Inflammatory macrophage (primary cell): ENCODE data around the gene TSPAN11.
"Not testable (repeated sequence)": the region's sequence is repeated elsewhere in the genome, so short reads cannot be mapped to it uniquely, and the experiment has no call there.

ENCODE experiments used
- DNase-seq, 2 donors: peaks; one replicate each; pipeline ENCODE4 v3.0.0-alpha.2; 2020 to 2022
- total RNA-seq, 18 experiments: gene quantifications; one replicate each; lab custom pipeline; 2026; ENCODE audit warnings: mixed read lengths in 6 of 18, inconsistent platforms in 2 of 18; lab: John Stamatoyannopoulos, UW

Gene TSPAN11
- 0 to 0.16 (median 0) reads per million in 18 experiments for total RNA-seq

DNA sequence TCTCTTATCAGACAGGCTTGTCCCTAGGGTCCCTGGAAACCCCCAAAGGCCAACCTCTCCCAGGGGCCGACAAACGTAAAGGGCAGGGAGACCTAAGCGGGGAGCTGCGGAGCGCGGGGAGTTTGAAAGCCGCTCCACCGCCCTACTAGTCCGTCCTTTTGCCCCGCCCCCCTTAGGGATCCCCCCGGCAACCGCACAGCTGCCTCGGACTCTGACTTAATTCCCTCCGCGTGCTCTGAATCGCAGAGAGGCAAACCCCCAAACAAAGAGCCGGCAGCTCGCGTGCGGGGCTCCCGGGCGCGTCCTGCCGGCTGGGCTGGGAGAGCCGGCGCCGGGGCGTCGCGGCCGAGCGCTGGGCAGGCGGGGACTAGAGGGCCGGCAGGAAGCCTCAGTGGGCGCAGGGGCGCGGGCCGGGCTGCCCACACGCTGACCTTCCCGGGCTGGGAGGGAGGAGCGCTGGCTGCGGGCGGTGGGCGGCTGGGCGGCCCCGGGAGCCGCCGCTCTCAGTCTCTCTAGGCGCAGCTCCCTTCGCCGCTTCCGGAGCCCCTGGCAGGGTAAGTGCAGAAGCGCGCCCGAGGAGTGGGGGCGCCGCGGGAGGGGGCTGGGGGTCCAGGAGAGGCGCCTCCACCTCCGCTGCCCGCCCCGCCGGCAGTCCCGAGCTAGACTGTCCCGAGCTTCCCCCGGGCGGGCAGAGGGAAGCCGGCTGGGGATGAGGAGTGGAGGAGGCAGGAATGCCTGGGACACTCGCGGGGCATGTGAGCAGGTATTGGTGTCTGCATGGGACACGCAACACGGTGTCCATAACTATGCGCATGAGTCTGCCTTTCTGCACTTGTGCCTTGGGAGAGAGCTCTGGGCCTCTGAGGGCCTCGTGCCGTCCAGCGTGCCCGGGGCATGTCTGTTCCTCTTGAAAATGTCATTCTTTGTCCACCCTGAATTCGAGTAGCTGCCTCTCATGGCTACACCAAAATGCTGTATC, at the start of gene TSPAN11:
TSPAN11 (plus strand) TSS at position 506 of the 979 bp plus-strand sequence. CDS start 27,244 bp downstream, outside the sequence.
- DNase-seq = no peak

DNA sequence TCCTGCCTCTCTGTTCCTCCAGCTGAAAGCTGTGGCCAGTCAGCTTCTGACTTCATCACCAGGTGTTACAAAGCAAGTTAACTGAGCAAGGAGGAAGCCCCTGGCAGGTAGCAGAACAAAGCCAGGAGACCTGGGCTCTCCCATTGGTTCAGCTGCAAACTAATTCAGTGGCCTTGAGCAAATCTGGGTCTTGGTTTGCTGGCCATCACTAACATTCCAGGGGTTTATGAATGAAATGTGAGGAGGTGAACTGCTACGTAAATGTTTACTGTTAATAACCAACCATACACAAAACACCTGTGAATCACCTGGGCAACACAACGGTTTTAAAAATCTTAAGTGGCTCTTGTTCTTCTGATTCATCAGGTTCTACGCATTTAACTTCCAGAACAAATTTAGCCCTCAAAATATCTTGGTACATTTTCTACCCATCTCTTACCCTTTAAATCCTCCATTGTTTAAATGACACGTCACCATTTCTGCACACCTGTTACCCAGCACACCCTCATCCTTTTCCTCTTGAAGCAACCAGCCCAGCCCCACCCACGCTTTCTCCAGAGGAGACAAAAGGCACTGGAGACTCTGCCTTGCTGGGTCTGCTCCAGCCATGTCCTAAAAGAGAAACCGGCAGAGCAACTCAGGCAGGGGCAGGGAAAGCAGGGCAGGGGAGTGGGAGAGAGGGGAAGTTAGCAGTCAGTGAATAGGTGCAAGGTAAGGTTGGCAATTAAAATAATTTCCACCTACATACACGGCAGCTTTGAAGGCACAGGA, 49.3 kb upstream of the TSPAN11 start:
- no peak for DNase-seq

GRCh38 chr12:30878024-30878423, 48.5 kb upstream of the TSPAN11 start:
- no peak for DNase-seq

DNA sequence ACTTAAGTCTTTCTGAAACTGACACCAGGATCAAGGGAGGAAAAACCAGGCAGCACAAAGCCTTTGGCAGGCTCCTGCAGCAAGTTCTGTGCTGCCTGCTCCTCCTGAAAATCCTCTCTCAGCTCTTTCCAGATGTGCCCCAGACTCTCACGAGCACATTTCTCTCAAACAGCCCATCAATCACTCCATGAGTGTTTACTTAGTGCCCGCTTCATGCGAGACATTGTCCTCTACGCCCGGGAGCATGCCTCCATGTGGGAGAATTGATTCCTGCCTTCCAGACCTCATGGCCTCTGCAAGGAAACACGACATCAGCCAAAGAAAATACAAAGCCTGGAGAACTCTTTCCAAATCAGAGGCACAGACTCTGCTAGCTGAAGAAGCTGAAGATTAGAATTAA, 46.5 kb upstream of the TSPAN11 start:
- DNase-seq = no peak

DNA sequence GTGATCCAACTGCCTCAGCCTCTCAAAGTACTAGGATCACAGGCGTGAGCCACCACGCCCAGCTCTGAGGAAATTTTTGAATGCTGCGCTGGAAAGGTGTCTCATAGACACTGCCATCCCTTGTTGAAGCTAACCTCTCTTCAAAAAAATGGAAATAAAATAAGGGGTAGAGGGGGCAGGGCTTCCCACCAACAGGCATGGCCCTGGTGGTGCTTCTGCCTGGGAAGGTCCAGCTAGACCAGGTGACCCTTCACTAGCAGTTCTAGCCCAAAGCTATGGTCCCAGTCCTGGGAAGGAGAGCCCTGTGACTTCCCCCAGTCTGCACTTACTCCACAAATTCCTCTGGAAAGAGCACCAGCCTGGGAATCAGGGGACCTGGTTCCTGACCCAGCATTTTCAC, 45.7 kb upstream of the TSPAN11 start:
- no peak for DNase-seq

GRCh38 chr12:30882706-30883105, 43.8 kb upstream of the TSPAN11 start:
- DNase-seq = no peak

GRCh38 chr12:30884799-30885198, 41.7 kb upstream of the TSPAN11 start:
- DNase-seq = no peak

DNA sequence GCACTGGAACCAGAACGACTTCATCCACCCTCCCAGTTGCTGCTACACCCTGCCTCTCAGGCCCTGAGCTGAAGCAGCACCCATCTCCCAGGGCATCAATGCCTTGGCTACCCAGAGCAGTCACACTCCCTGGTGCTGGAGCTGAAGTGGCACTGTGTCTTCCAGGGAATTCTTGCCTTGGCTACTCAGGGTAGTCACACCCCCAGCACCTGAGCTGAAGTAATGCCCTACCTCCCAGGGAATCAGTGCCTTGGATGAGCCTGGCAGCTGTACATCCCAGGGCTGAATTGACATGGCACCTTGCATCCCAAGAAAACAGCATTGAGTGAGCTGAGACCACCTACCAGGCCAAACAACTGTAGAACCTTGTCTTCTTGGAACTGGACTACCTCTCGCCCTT, 41.2 kb upstream of the TSPAN11 start:
- DNase-seq = no peak

DNA sequence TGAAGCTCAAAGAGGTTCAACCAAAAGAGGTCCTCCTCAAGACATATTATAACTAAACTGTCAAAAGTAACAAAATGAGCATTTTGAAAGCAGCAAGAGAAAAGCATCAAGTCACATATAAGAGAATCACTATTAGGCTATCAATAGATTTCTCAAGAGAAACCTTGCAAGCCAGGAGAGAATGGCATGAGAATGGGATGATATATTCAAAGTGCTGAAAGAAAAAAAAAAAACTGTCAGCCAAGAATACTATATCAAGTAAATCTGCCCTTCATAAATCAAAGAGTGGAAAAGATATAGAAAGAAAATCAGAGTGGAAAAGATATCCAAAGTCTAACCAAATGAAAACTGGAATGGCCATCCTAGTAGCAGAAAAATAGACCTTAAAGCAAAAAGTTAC, 39.3 kb upstream of the TSPAN11 start:
- DNase-seq = no peak

DNA sequence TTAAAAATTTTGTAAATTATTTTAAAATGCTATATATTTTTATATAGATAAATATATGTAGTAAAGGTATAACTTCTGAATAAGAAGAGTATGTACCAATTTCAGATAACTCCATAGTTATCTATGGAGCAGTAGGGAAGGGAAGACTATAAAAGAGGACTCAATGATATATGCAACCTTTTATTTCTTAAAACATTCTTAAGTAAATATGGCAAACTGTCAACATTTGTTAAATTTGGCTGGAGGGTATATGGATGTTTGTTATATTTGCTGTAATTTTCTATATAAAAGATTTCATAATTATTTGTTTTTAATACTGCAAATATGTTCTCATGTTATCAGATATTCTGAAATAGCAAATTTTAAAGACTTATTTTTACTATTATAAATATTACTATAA, 38.3 kb upstream of the TSPAN11 start:
- no peak for DNase-seq

- not testable (repeated sequence) for DNase-seq
Measured at GRCh38 chr12:30894531-30894930, 32.0 kb upstream of the TSPAN11 start.

DNA sequence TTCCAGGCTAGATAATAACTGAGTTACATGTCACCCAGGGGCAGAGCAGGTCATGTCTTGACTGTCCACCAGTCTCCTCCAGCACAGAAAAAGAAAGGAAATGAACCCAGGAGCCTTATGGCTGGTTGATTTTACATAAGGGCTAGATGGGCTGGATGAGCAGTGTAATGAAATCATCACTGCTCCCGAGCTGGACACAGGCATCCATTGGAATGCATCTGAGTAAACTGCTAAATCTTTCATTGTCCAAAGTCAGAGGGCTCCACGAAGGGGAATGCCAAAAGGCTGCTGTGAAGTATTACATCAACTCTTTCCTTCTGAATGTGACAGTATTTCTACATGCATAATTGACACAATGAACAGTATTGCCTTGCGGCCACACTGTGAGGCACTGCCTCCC, 30.1 kb upstream of the TSPAN11 start:
- DNase-seq = no peak

DNA sequence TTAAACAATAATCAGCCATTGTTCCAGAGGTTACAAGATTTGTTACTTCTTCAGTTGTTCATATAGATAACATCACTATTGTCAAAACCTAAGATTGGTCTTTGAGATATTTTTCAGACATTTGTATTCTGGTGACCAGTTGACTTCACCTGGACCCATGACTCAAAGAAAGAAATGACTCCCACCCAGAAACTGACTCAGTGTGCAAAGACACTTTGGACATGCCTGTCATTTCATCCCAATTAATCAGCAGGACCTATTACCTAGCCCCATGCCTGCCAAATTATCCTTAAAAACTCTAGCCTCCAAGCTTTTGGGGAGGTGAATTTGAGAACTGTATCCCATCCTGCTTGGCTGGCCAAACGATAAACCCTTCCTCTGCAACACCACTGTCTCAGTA, 27.7 kb upstream of the TSPAN11 start:
- DNase-seq = no peak

- no peak for DNase-seq
Measured at GRCh38 chr12:30900351-30900750, 26.2 kb upstream of the TSPAN11 start.

- no peak for DNase-seq
Measured at GRCh38 chr12:30902001-30902400, 24.5 kb upstream of the TSPAN11 start.

GRCh38 chr12:30902596-30902995, 24.0 kb upstream of the TSPAN11 start:
- DNase-seq = no peak

- DNase-seq = no peak
Measured at GRCh38 chr12:30905463-30906009, 21.0 kb upstream of the TSPAN11 start.

GRCh38 chr12:30908076-30908721, 18.3 kb upstream of the TSPAN11 start:
- no peak for DNase-seq

DNA sequence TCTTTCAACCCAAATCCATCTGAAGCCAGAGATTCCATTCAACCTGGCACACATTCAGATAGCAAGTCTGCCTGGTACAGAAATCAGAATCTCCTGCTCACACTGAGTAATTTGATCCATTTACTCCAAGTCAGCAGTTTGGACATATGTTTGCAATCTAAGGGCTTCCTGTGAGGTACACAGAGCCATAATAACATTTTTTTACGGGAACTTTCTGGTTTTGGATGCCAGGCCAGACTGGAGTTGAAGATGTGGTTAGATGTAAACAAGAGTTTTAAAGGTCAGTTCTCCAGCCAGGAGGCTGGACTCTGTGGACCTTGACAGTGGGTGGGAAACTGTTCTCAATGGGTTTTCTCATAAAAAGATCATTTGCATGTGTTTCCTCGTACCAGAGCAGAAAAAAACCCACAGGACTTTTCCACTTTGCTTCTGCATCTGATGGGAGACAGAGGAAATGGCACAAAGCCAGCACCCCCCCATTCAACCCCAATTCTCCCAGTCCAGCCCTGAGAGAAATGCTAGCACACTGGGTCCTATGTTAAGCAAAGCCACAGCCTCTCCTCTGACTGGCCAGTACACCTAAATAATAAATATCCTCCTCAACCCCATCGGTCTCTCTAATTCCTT, 17.7 kb upstream of the TSPAN11 start:
- no peak for DNase-seq

- no peak for DNase-seq
Measured at GRCh38 chr12:30909349-30910037, 17.1 kb upstream of the TSPAN11 start.

- no peak for DNase-seq
Measured at GRCh38 chr12:30910038-30910350, 16.6 kb upstream of the TSPAN11 start.

GRCh38 chr12:30911207-30911606, 15.3 kb upstream of the TSPAN11 start:
- DNase-seq = no peak
